ENCODE measurements around the gene RHO. TPM values are rescaled to one million over a fixed set of nuclear protein-coding genes. Genes with fewer than 3 reads are reported as not detected.

RHO gene
- total and polyA plus RNA-seq, 2 experiments from 2014 or later = not detected

- Histone ChIP-seq H3K27me3 (no peaks in the 10 kb centered on the region), H3K9me3 (ENCODE audit: low read depth) (no peaks in the 10 kb centered on the region), H3K4me3 (no peak overlapping the region), H3K4me1 (ENCODE audit: low read depth) (peaks cover 6% of the 10 kb centered on the region), H3K27ac (no peak overlapping the region), H3K36me3 (no peaks in the 10 kb centered on the region)
- no peak for TF ChIP-seq CTCF (IDR thresholded peaks at IDR 0.05; ENCODE audit: low read depth, low read length)
- no peak for DNase-seq (ENCODE audit: low read depth in 1 of 2, low spot score in 1 of 2)
These were observed 18.8 kb downstream of the RHO start for GRCh38 chr3:129547241-129547640.

GRCh38 chr3:129548104-129548965, 19.9 kb downstream of the RHO start:
- H3K4me3 ChIP-seq = no peak overlapping the region
- no peaks in the 10 kb centered on the region for H3K36me3 ChIP-seq
- peaks cover 10% of the 10 kb centered on the region for H3K4me1 ChIP-seq (ENCODE audit: low read depth)
- H3K9me3 ChIP-seq (ENCODE audit: low read depth) = no peaks in the 10 kb centered on the region
- H3K27ac ChIP-seq = no peak overlapping the region
- no peaks in the 10 kb centered on the region for H3K27me3 ChIP-seq
- no peak for DNase-seq (ENCODE audit: low read depth in 1 of 2, low spot score in 1 of 2)
- TF ChIP-seq CTCF (IDR thresholded peaks at IDR 0.05; ENCODE audit: low read depth, low read length) = no peak

- TF ChIP-seq CTCF (IDR thresholded peaks at IDR 0.05; ENCODE audit: low read depth, low read length) = no peak
- H3K9me3 ChIP-seq (ENCODE audit: low read depth) = no peaks in the 10 kb centered on the region
- no peak overlapping the region for H3K4me3 ChIP-seq
- H3K27ac ChIP-seq = no peak overlapping the region
- no peaks in the 10 kb centered on the region for H3K36me3 ChIP-seq
- no peaks in the 10 kb centered on the region for H3K27me3 ChIP-seq
- H3K4me1 ChIP-seq (ENCODE audit: low read depth) = peaks cover 19% of the 10 kb centered on the region
- DNase-seq (ENCODE audit: low read depth in 1 of 2, low spot score in 1 of 2) = no peak
These were observed 20.8 kb downstream of the RHO start for GRCh38 chr3:129549006-129549800.

- H3K36me3 ChIP-seq = no peaks in the 10 kb centered on the region
- no peak for DNase-seq (ENCODE audit: low read depth in 1 of 2, low spot score in 1 of 2)
- TF ChIP-seq CTCF (IDR thresholded peaks at IDR 0.05; ENCODE audit: low read depth, low read length) = no peak
- H3K4me3 ChIP-seq = no peak overlapping the region
- H3K4me1 ChIP-seq (ENCODE audit: low read depth) = peaks cover 25% of the 10 kb centered on the region
- H3K27me3 ChIP-seq = no peaks in the 10 kb centered on the region
- no peaks in the 10 kb centered on the region for H3K9me3 ChIP-seq (ENCODE audit: low read depth)
- H3K27ac ChIP-seq = no peak overlapping the region
These were observed 21.4 kb downstream of the RHO start for GRCh38 chr3:129549805-129550204.

- no peaks in the 10 kb centered on the region for H3K9me3 ChIP-seq (ENCODE audit: low read depth)
- DNase-seq (ENCODE audit: low read depth in 1 of 2, low spot score in 1 of 2) = no peak
- peaks cover 50% of the 10 kb centered on the region for H3K4me1 ChIP-seq (ENCODE audit: low read depth)
- no peaks in the 10 kb centered on the region for H3K36me3 ChIP-seq
- no peak overlapping the region for H3K27ac ChIP-seq
- no peaks in the 10 kb centered on the region for H3K27me3 ChIP-seq
- TF ChIP-seq CTCF (IDR thresholded peaks at IDR 0.05; ENCODE audit: low read depth, low read length) = no peak
- no peak overlapping the region for H3K4me3 ChIP-seq
These were observed 24.0 kb downstream of the RHO start for GRCh38 chr3:129552287-129553050.

All from cardiac muscle cell (in vitro differentiated cells and primary cell).